Endodermal cell (in vitro differentiated cells): ENCODE data around the gene FAM24B. TPM values are rescaled to one million over a fixed set of nuclear protein-coding genes. Genes with fewer than 3 reads are reported as not detected.

Experiments used
- DNase-seq: peaks from one replicate; pipeline ENCODE4 v3.0.0-alpha.2; 2017
- H3K27ac ChIP-seq: 2 replicates; pipeline ENCODE4 v1.5.1; 2013; ENCODE audit warnings: mild to moderate bottlenecking, low read depth, low read length, moderate library complexity
- H3K27me3 ChIP-seq: 2 replicates; pipeline ENCODE4 v1.6.1; 2013; ENCODE audit warnings: mild to moderate bottlenecking, low read length, moderate library complexity; ENCODE audit not compliant: insufficient read depth, control insufficient read depth, poor library complexity, severe bottlenecking
- H3K36me3 ChIP-seq: 2 replicates; pipeline ENCODE4 v1.7.0; 2013; ENCODE audit warnings: mild to moderate bottlenecking, low read length, moderate library complexity; ENCODE audit not compliant: control insufficient read depth, insufficient read depth
- H3K4me1 ChIP-seq: one replicate; pipeline ENCODE4 v1.7.0; 2013; ENCODE audit warnings: low read length; ENCODE audit not compliant: control insufficient read depth, insufficient read depth
- H3K4me3 ChIP-seq: 2 replicates; pipeline ENCODE4 v1.5.1; 2013; ENCODE audit warnings: mild to moderate bottlenecking, low read length, moderate library complexity
- H3K9ac ChIP-seq: 2 replicates; pipeline ENCODE4 v1.6.1; 2013; ENCODE audit warnings: mild to moderate bottlenecking, low read length, moderate library complexity; ENCODE audit not compliant: poor library complexity, severe bottlenecking; ENCODE audit errors: extremely low read depth
- H3K9me3 ChIP-seq: 2 replicates; pipeline ENCODE4 v1.6.1; 2013; ENCODE audit warnings: mild to moderate bottlenecking, low read length, moderate library complexity; ENCODE audit not compliant: control insufficient read depth
- H3K27ac Mint-ChIP-seq: 2 replicates; pipeline ENCODE4 v1.8.0; 2020; ENCODE audit warnings: mixed read lengths
- H3K27me3 Mint-ChIP-seq: 2 replicates; pipeline ENCODE4 v1.8.0; 2021; ENCODE audit warnings: mild to moderate bottlenecking, mixed read lengths; ENCODE audit not compliant: insufficient read depth
- H3K36me3 Mint-ChIP-seq: 2 replicates; pipeline ENCODE4 v1.8.0; 2020; ENCODE audit warnings: low read depth, mixed read lengths
- H3K4me1 Mint-ChIP-seq: 2 replicates; pipeline ENCODE4 v1.8.0; 2020; ENCODE audit warnings: mixed read lengths
- H3K4me3 Mint-ChIP-seq: 2 replicates; pipeline ENCODE4 v1.8.0; 2020; ENCODE audit warnings: mild to moderate bottlenecking, moderate library complexity, mixed read lengths
- H3K9me3 Mint-ChIP-seq: 2 replicates; pipeline ENCODE4 v1.8.0; 2020; ENCODE audit warnings: mild to moderate bottlenecking, mixed read lengths
- CTCF ChIP-seq: fragments of 200-600 bp; sonication (generic); conservative IDR thresholded peaks from 2 replicates; pipeline ENCODE4 v1.5.0; 2021; ENCODE audit warnings: antibody characterized with exemption, mild to moderate bottlenecking
- WGBS, 2 experiments: methylation state at CpG; one replicate each; pipeline versions ENCODE4 v1.1.5 to v1.1.7; 2013; ENCODE audit warnings: missing lambda C conversion rate in 2 of 2, mixed read lengths in 1 of 2; ENCODE audit not compliant: insufficient coverage in 1 of 2, insufficient read length in 1 of 2; 5-methylcytosine and 5-hydroxymethylcytosine counted together
- total RNA-seq, 2 donors: library from RNA; stranded (reverse); fragmentation: NEBNext Ultra II Directional in 1 of 2; extraction: Animal tissue kit (Norgen Biotek cat#: 25700) in 1 of 2; gene quantifications; 2 replicates in 1 of 2; 3 replicates in 1 of 2; pipeline ENCODE4 v1.2.1, GENCODE V29; 2021

The FAM24B gene
- total RNA-seq, 2 donors from 2014 or later: 2.9 TPM; not detected in 1

DNA sequence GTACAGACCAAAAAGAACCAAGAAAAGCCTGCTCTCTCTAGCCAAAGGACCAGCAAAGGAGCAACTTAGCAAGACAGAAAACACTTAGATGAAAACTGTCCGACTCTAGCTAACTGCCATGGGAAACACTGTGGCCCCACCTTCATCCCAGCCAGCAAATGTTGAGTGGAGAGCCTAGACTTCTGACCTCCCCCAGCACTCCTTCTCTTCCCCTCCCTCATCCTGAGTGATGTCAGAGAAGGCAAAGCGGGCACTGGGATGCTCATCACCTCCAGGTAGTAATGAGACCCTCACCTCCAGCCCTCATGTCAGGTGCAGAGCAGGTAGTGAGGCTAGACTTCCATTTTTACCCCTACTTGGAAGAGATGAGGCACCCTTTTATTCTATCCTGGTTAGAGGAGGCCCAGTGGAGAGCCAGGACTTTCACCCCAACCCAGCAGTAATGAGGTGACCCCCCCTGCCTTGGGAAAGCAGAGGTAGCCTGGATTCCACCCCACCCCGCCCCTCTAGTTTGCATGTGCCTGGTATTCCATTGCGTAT, 50.6 kb downstream of the FAM24B start:
- 90 to 95% methylated on average over 4 of the region's 4 CpGs for WGBS, 2 experiments
- H3K27ac ChIP-seq: no peak overlapping the region
- Mint-ChIP-seq H3K4me1 (no peaks in the 10 kb centered on the region), H3K27me3 (no peaks in the 10 kb centered on the region), H3K9me3 (no peaks in the 10 kb centered on the region), H3K27ac (no peak overlapping the region), H3K4me3 (no peak overlapping the region), H3K36me3 (peaks cover 3% of the 10 kb centered on the region)
- H3K9me3 ChIP-seq: no peaks in the 10 kb centered on the region
- no peak overlapping the region for H3K4me3 ChIP-seq
- H3K4me1 ChIP-seq: no peaks in the 10 kb centered on the region
- H3K27me3 ChIP-seq: no peaks in the 10 kb centered on the region
- no peak for DNase-seq
- no peaks in the 10 kb centered on the region for H3K36me3 ChIP-seq
- H3K9ac ChIP-seq: no peak overlapping the region
- TF ChIP-seq CTCF: no peak

DNA sequence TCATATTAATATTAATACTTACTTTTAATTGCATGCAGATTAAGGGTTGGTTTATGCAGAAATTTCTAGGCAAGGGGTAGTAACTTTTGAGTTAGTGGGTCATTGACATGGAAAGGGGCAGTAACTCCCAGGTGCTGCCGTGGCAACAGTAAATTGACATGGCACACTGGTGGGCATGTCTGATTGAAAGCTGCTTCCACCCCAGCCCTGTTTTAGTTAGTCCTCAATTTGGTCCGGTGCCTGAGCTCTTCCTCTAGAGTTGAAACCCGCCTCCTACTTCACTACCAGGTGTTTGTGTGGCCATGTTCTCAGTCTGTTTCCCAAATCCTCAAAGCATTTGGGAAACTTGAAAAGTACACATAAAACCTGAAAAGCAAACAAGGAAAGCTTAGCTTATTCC, 52.1 kb downstream of the FAM24B start:
- Mint-ChIP-seq H3K36me3 (no peaks in the 10 kb centered on the region), H3K27ac (no peak overlapping the region), H3K4me3 (no peak overlapping the region), H3K9me3 (no peaks in the 10 kb centered on the region), H3K4me1 (no peaks in the 10 kb centered on the region), H3K27me3 (peaks cover 4% of the 10 kb centered on the region)
- no peak overlapping the region for H3K9ac ChIP-seq
- TF ChIP-seq CTCF: no peak
- no peaks in the 10 kb centered on the region for H3K9me3 ChIP-seq
- H3K4me3 ChIP-seq: no peak overlapping the region
- no peak for DNase-seq
- 82 to 90% methylated on average over 3 of the region's 3 CpGs for WGBS, 2 experiments
- H3K36me3 ChIP-seq: no peaks in the 10 kb centered on the region
- no peak overlapping the region for H3K27ac ChIP-seq
- H3K27me3 ChIP-seq: no peaks in the 10 kb centered on the region
- no peaks in the 10 kb centered on the region for H3K4me1 ChIP-seq

DNA sequence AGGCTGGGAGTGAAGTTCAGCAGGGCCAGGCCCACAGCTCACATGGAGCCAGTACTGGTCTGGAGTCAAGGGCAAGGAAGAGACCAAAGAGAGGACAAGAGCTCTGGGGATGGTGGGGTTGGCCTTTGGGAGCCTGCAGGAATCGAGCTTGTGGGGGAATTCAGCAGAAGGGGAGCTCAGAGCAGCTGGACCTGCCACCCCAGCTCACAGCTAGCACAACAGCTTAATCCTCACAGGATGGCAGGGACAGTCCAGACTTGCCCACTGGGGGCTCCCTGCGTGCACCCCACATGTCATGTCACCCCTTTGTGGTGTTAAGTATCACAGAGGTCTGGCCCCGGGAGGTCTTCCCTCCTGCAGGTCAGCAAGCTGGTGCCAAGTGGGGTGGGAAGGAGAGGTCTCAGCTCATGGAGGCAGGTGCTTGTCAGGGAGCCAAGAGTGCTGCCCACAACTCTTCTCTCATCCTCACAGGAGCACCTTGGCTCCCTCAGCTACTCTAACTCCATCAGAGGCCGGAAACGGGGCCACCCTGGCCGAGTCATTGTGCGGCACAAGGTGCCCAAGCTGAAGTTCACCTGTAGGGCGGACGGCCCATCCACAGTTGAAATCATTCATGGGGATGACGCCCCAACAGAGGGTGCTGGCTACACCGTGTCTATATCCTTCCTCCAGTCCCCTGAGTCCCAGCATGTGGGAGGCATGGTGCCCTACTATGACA, 56.2 kb downstream of the FAM24B start:
- no peak for DNase-seq
- Mint-ChIP-seq H3K27me3 (peaks cover 10% of the 10 kb centered on the region), H3K36me3 (no peaks in the 10 kb centered on the region), H3K9me3 (no peaks in the 10 kb centered on the region), H3K27ac (no peak overlapping the region), H3K4me3 (no peak overlapping the region), H3K4me1 (no peaks in the 10 kb centered on the region)
- H3K9me3 ChIP-seq: no peaks in the 10 kb centered on the region
- H3K27ac ChIP-seq: no peak overlapping the region
- no peaks in the 10 kb centered on the region for H3K27me3 ChIP-seq
- TF ChIP-seq CTCF: no peak
- no peaks in the 10 kb centered on the region for H3K4me1 ChIP-seq
- H3K36me3 ChIP-seq: no peaks in the 10 kb centered on the region
- no peak overlapping the region for H3K9ac ChIP-seq
- WGBS, 2 experiments: 92 to 96% methylated on average over 5 to 11 of the region's 11 CpGs
- no peak overlapping the region for H3K4me3 ChIP-seq
